PC-3 (cell line): ENCODE data around the gene CTAGE8. TPM values are rescaled to one million over a fixed set of nuclear protein-coding genes. Genes with fewer than 3 reads are reported as not detected.
A peak's percentile ranks its signal among the peaks of the same experiment; 100 is the strongest.
"Not testable (repeated sequence)": the region's sequence is repeated elsewhere in the genome, so short reads cannot be mapped to it uniquely, and the experiment has no call there.

Experiments used
- ATAC-seq: fragments of 200-7000 bp; cut with Tn5 transposase; 2 replicates; pipeline ENCODE4 v1.9.1; 2020; ENCODE audit warnings: mild to moderate bottlenecking, moderate library complexity
- BruUV-seq: library from RNA; stranded (reverse); fragments of 400-500 nt; replicated peaks from 2 replicates; lab custom pipeline; 2021; lab: Mats Ljungman, UMichigan
- CTCF ChIA-PET: fragments of 300-600 bp; sonication (Branson Sonifier 250); formaldehyde crosslinking; loops from one replicate; lab custom pipeline; 2022; ENCODE audit warnings: antibody characterized with exemption; lab: Charles Lee
- POLR2A ChIA-PET: fragments of 300-600 bp; sonication (Branson Sonifier 250); formaldehyde crosslinking; loops from one replicate; lab custom pipeline; 2022; ENCODE audit warnings: antibody characterized with exemption; ENCODE audit not compliant: unreplicated experiment; lab: Charles Lee
- DNase-seq: peaks from one replicate; pipeline ENCODE4 v3.0.0-alpha.2; 2015
- H2AFZ ChIP-seq: fragments of 300-600 bp; sonication (generic); 2 replicates; pipeline ENCODE4 v1.6.0; 2016; ENCODE audit warnings: antibody characterized with exemption, low read length
- H3F3A ChIP-seq: fragments of 300-600 bp; sonication (generic); one replicate; pipeline ENCODE4 v1.6.0; 2017; ENCODE audit warnings: antibody characterized with exemption, low read length, control low read depth, mild to moderate bottlenecking; ENCODE audit not compliant: unreplicated experiment
- H3K27ac ChIP-seq: fragments of 300-600 bp; sonication (generic); 2 replicates; pipeline ENCODE4 v1.5.1; 2016; ENCODE audit warnings: mild to moderate bottlenecking, low read length
- H3K27me3 ChIP-seq: fragments of 300-600 bp; sonication (generic); 2 replicates; pipeline ENCODE4 v1.6.1; 2016; ENCODE audit warnings: low read length, mixed read lengths
- H3K36me3 ChIP-seq: fragments of 300-600 bp; sonication (generic); 2 replicates; pipeline ENCODE4 v1.6.1; 2016; ENCODE audit warnings: low read depth, mixed run types, low read length, mixed read lengths
- H3K4me1 ChIP-seq: fragments of 300-600 bp; sonication (generic); 2 replicates; pipeline ENCODE4 v1.5.1; 2016; ENCODE audit warnings: low read length; ENCODE audit not compliant: insufficient read depth
- H3K4me2 ChIP-seq: fragments of 300-600 bp; sonication (generic); 2 replicates; pipeline ENCODE4 v1.6.0; 2016; ENCODE audit warnings: low read length
- H3K4me3 ChIP-seq: fragments of 300-600 bp; sonication (generic); 2 replicates; pipeline ENCODE4 v1.5.1; 2016; ENCODE audit warnings: mild to moderate bottlenecking, low read length, mixed read lengths
- H3K79me2 ChIP-seq: fragments of 300-600 bp; sonication (generic); 2 replicates; pipeline ENCODE4 v1.6.1; 2017; ENCODE audit warnings: low read length, mixed read lengths
- H3K9ac ChIP-seq: fragments of 300-600 bp; sonication (generic); 2 replicates; pipeline ENCODE4 v1.6.0; 2016; ENCODE audit warnings: mild to moderate bottlenecking, low read length
- H3K9me2 ChIP-seq: fragments of 300-600 bp; sonication (generic); replicated peaks from 2 replicates; pipeline ENCODE4 v1.6.1; 2016; ENCODE audit warnings: mixed run types, low read length, mixed read lengths
- H3K9me3 ChIP-seq: fragments of 300-600 bp; sonication (generic); 2 replicates; pipeline ENCODE4 v1.6.1; 2016; ENCODE audit warnings: low read length, mixed read lengths
- H4K20me1 ChIP-seq: fragments of 300-600 bp; sonication (generic); 2 replicates; pipeline ENCODE4 v1.6.1; 2016; ENCODE audit warnings: low read length, mixed read lengths
- intact Hi-C: fragments of 100-400 bp; cut with micrococcal nuclease; formaldehyde crosslinking; loops from 2 replicates; pipeline ENCODE4 v1.9.0; 2023
- total RNA-seq: library from RNA; depleted of rRNA; stranded (reverse); fragments of >200 nt; gene quantifications from 2 replicates; pipeline ENCODE4 v1.2.3, GENCODE V29; 2014

The CTAGE8 gene
- total RNA-seq, 1 experiment from 2014 or later: 0.69 TPM

DNA sequence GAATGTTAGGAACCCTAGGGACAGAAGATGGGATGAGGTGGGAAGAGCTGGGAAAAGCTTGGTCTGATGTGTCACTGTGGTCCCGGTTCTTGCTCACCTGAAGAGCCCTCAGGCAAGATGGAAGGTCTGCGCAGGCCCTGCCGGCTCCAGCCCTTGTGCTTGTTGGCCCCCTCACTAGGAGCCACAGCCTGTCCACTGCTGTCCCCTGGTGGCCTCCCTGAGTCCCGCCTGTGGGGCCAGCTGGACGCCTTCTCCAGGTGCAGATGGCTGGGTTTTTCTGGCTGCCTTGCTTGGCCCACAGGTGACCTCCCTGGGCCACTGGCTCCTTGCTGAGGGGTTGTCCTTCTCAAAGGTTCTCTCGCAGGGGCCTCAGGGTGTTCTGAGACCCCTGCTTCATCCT is 14.6 kb upstream of the CTAGE8 start:
- ATAC-seq: peak; percentile 51
- not testable (repeated sequence) for BruUV-seq, H3K4me2 ChIP-seq

GRCh38 chr7:144282490-144282889 is 13.4 kb upstream of the CTAGE8 start:
- not testable (repeated sequence) for ATAC-seq, H2AFZ ChIP-seq

More for the DNA sequence above, 14.6 kb upstream of the CTAGE8 start:
- CTCF ChIA-PET, DNase-seq, H3K27ac ChIP-seq, H3K4me1 ChIP-seq, H3F3A ChIP-seq, H3K4me3 ChIP-seq, H3K79me2 ChIP-seq, H3K9me3 ChIP-seq, POLR2A ChIA-PET, H2AFZ ChIP-seq, H3K36me3 ChIP-seq, H3K27me3 ChIP-seq, H3K9me2 ChIP-seq, H4K20me1 ChIP-seq, H3K9ac ChIP-seq, intact Hi-C loops: not testable (repeated sequence)

DNA sequence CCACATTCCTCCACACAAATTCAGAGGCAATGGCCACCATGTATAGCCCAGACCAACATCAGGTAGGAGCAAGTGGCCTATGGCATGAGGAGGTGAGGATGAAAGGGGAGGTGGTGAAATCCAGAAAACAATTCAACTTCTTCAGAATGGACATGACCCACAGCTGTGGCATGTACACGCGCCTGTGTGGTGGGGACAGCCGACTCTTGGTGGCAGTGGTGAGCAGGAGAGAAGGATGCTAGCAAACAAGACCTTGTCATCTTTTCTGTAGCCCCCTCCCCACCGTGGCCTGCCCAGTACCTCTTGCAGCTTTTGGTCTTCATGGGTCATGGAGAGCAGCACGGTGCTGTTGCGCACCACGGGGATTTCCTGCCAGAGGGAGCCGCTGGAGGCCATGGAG is 12.9 kb upstream of the CTAGE8 start:
- intact Hi-C loops, H3K9me3 ChIP-seq, H3K4me1 ChIP-seq, H4K20me1 ChIP-seq, POLR2A ChIA-PET, H3F3A ChIP-seq, H3K27ac ChIP-seq, CTCF ChIA-PET, H3K27me3 ChIP-seq, H3K9me2 ChIP-seq, BruUV-seq, H2AFZ ChIP-seq, DNase-seq, H3K36me3 ChIP-seq, H3K4me3 ChIP-seq, H3K79me2 ChIP-seq, H3K4me2 ChIP-seq, H3K9ac ChIP-seq: not testable (repeated sequence)
- ATAC-seq: peak; percentile 33; the same call in 1 of the 2 replicates

More at GRCh38 chr7:144282490-144282889, 13.4 kb upstream of the CTAGE8 start:
- CTCF ChIA-PET, H3K9ac ChIP-seq, BruUV-seq, H4K20me1 ChIP-seq, H3K79me2 ChIP-seq, H3K9me2 ChIP-seq, POLR2A ChIA-PET, H3K4me2 ChIP-seq, H3K27me3 ChIP-seq, H3K4me3 ChIP-seq, H3K4me1 ChIP-seq, H3K36me3 ChIP-seq, H3K9me3 ChIP-seq, H3F3A ChIP-seq, DNase-seq, H3K27ac ChIP-seq, intact Hi-C loops: not testable (repeated sequence)

DNA sequence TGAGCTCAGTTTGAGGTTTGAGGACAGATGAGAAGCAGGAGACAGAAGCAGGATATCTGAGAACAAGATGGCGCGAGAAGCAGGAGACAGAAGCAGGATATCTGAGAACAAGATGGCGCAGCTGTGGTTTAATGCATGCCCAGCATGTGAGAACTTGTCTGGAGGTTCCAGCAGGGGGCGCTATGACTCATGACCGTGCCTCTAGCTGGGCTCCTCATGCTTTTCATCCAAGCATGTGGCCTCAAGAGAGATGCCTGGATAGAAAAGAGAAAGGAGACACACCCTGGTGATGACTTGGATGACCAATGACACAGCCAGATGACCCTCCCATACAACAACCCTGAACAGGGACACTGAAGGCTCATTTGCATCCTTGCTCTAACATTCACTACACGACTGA is 10.9 kb upstream of the CTAGE8 start:
- H3K9me3 ChIP-seq, POLR2A ChIA-PET, ATAC-seq, H4K20me1 ChIP-seq, H3K36me3 ChIP-seq, H3K4me1 ChIP-seq, DNase-seq, H3K79me2 ChIP-seq, H3K4me2 ChIP-seq, BruUV-seq, H3F3A ChIP-seq, intact Hi-C loops, H3K27me3 ChIP-seq, H3K9ac ChIP-seq, H3K4me3 ChIP-seq, H3K27ac ChIP-seq, CTCF ChIA-PET, H2AFZ ChIP-seq, H3K9me2 ChIP-seq: not testable (repeated sequence)

GRCh38 chr7:144275281-144275680 is 6.2 kb upstream of the CTAGE8 start:
- CTCF ChIA-PET, H3K4me3 ChIP-seq, BruUV-seq, POLR2A ChIA-PET, H3F3A ChIP-seq, H3K4me2 ChIP-seq, H3K36me3 ChIP-seq, H3K9ac ChIP-seq, H3K9me3 ChIP-seq, H3K4me1 ChIP-seq, H3K27ac ChIP-seq, DNase-seq, ATAC-seq, intact Hi-C loops, H3K9me2 ChIP-seq, H4K20me1 ChIP-seq, H3K79me2 ChIP-seq, H2AFZ ChIP-seq, H3K27me3 ChIP-seq: not testable (repeated sequence)

GRCh38 chr7:144264692-144265091 is 4.4 kb downstream of the CTAGE8 start, which contains the start of gene OR2A7:
Gene OR2A7 (minus strand): TSS chr7:144264792. CDS start chr7:144259628, 5,164 bp downstream.
- POLR2A ChIA-PET, DNase-seq, H2AFZ ChIP-seq, H3K79me2 ChIP-seq, H3F3A ChIP-seq, H3K9me2 ChIP-seq, BruUV-seq, intact Hi-C loops, H4K20me1 ChIP-seq, H3K36me3 ChIP-seq, H3K4me3 ChIP-seq, CTCF ChIA-PET, H3K9me3 ChIP-seq, H3K27me3 ChIP-seq, H3K4me1 ChIP-seq, H3K9ac ChIP-seq, H3K4me2 ChIP-seq, ATAC-seq, H3K27ac ChIP-seq: not testable (repeated sequence)

DNA sequence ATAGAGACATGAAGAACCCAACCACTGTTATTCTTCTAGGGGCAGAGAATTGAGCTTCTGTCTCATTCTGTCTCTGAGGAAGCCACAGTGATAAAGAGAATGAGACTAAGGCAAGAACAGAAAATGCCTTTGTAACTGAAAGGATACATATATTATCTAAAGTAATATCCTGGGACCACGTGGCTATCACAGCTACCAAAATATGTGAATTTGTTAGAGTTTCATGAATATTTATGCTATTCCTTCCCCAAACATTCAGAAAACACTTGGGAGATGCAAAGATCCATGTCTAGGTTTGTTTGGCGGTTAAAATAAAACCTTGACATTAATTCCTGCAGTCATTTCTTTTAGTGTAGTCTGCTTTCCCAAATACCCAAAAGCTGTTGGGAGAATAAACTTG is 7.0 kb downstream of the CTAGE8 start:
- CTCF ChIA-PET, H4K20me1 ChIP-seq, H3F3A ChIP-seq, H3K79me2 ChIP-seq, H3K4me3 ChIP-seq, H3K9me2 ChIP-seq, intact Hi-C loops, H3K9me3 ChIP-seq, H3K4me2 ChIP-seq, ATAC-seq, H3K27ac ChIP-seq, POLR2A ChIA-PET, H2AFZ ChIP-seq, DNase-seq, H3K4me1 ChIP-seq, BruUV-seq, H3K36me3 ChIP-seq, H3K9ac ChIP-seq, H3K27me3 ChIP-seq: not testable (repeated sequence)
